Uterus (tissue), 2 donors: ENCODE data around the gene PIGW.

Experiments
- POLR2A ChIP-seq, 2 donors: fragments of 450-650 bp; IDR thresholded peaks; one replicate each; pipeline ENCODE4 v1.6.1; 2016; ENCODE audit warnings: antibody characterized with exemption in 2 of 2, mild to moderate bottlenecking in 1 of 2, moderate library complexity in 1 of 2
- TF ChIP-seq, protein P1 (sequence below), 4 experiments: fragments of 200-600 bp in 2 of 4; fragments of 450-650 bp in 2 of 4; sonication (generic) in 2 of 4; IDR thresholded peaks; one replicate each; pipeline ENCODE4 v1.5.1; 2016 to 2019; ENCODE audit warnings: antibody characterized with exemption in 4 of 4, mild to moderate bottlenecking in 2 of 4, moderate library complexity in 1 of 4

DNA sequence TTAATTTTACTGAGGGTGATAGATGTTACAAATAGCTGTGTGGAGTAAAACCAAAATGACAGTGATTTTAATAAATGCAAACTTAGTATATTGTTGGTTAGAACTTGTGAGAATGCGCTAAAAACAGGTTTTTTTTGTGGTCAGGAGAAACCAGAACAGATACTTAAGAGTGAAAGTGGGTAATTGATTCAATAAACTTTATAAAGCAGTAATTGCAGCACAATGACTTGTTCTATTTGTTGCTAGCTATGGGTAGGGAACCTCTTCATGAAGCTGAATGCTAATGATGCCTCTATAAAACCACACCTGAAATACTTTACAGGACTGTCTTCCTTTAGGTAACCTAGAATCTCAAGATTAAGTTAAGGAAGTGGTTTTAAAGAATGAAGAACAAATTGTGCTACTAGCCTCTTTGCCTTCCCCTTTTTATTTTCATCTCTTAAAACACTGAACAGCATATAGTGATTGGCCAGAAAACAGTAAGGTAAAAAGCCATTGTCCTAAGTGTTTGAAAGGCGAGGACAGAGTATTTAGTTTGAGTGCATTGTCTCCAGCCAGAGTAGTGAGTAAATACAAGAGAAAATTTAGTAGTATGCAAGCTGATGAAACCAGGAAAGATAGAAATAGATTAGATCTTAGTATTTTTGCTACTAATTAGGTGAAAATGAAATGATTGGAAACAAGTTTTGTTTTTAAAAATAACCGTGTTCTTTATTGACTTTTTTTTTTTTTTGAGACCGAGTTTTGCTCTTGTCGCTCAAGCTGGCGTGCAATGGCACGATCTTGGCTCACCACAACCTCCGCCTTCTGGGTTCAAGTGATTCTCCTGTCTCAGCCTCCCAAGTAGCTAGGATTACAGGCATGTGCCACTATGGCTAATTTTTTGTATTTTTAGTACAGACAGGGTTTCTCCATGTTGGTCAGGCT, 16.0 kb downstream of the PIGW start:
- no peak for TF ChIP-seq POLR2A (IDR thresholded peaks at IDR 0.05)
- TF ChIP-seq, protein P1, sequence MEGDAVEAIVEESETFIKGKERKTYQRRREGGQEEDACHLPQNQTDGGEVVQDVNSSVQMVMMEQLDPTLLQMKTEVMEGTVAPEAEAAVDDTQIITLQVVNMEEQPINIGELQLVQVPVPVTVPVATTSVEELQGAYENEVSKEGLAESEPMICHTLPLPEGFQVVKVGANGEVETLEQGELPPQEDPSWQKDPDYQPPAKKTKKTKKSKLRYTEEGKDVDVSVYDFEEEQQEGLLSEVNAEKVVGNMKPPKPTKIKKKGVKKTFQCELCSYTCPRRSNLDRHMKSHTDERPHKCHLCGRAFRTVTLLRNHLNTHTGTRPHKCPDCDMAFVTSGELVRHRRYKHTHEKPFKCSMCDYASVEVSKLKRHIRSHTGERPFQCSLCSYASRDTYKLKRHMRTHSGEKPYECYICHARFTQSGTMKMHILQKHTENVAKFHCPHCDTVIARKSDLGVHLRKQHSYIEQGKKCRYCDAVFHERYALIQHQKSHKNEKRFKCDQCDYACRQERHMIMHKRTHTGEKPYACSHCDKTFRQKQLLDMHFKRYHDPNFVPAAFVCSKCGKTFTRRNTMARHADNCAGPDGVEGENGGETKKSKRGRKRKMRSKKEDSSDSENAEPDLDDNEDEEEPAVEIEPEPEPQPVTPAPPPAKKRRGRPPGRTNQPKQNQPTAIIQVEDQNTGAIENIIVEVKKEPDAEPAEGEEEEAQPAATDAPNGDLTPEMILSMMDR (IDR thresholded peaks at IDR 0.05), result no peak
